Limb (tissue), 2 donors: ENCODE results near the gene PLB1.
A peak's percentile ranks its signal among the peaks of the same experiment; 100 is the strongest.

ENCODE experiments used
- DNase-seq, 2 donors: peaks; one replicate each; pipeline ENCODE4 v3.0.0-alpha.2; 2016; ENCODE audit errors: extremely low spot score in 2 of 2

Gene PLB1

DNA sequence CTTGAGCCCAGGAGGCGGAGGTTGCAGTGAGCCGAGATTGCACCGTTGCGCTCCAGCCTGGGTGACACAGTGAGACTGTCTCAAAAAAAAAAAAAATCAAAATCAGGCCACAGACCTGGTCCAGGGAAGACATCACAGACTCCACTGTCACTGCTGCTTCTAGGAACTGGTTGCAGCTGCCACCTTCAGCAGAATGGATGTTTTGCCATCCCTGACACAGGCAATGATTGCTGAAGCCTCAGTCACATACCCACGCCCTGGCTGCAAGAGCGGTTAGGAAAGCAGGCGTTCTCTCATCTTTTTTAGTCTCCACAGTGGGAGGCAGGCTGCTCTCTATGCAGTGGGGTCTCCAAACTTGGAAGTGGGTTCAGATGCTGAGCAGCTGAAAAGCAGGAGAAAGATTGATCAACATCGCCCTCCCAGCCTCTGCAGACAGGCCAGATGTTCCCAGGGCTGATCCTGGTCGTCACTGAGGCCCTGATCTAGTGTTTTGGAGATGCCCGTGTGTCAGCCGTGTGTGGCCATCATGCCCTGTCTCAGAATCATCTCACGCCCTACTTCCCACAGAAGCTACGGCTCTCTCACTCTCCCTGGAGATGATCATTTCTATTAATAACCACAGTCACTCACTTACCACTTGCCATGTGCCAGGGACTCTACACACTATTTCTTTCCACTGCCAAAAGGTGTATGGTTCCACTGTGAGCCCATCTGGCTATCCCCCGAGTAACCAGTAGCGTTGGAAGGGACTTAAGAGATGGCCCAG is 91.8 kb downstream of the PLB1 start:
- DNase-seq, result no peak

DNA sequence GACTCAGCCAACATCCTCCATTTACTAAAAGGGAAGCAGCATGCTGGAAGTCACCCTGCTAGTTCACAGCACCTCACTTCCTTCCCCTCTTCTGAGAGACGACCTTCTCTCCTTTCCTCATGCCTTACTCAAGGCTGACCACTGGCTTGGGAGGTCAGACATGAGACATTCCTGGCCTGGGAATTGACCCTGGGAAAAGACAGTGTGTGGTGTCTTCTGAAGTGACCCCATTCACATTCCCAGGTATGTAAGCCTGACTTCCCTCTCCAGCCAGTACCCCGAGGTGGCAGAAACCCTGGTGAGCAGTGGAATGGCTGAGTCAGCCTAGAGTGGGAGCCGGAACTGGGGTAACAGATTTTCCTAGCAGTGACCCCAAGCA is 92.4 kb downstream of the PLB1 start:
- DNase-seq, result no peak

DNA sequence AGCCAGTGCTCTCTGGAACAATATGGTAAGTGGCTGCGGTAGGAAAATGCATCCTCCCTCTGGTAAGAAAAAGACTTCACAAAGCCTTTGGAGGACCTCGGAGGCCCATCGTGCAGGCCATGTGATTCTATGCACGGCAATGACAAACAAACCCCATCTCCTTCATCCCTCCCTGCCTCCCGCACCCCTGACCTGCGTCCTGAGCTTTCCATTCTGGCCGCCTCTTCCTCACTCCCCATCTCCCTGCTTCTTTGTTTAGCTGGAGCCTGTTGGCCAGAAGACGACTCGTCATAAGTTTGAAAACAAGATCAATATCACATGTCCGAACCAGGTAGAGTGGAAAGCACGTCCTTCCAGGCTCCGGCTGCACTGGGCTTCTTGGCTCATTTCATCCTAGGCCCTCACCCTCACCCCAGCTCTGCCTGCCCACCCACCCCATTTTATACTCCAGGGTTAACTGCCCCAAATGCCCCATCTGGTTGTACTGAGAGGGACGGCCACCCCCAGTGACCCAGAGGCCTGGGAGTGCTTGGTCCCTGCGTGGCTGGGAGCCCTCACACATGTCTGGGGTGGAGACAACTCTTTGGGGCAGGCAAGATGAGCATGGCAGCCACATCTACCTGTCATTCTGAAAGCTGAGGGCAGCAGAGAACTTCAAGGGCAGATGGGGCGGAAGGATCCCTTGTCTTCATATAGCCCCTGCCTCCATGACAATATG is 94.0 kb downstream of the PLB1 start:
- no peak for DNase-seq

DNA sequence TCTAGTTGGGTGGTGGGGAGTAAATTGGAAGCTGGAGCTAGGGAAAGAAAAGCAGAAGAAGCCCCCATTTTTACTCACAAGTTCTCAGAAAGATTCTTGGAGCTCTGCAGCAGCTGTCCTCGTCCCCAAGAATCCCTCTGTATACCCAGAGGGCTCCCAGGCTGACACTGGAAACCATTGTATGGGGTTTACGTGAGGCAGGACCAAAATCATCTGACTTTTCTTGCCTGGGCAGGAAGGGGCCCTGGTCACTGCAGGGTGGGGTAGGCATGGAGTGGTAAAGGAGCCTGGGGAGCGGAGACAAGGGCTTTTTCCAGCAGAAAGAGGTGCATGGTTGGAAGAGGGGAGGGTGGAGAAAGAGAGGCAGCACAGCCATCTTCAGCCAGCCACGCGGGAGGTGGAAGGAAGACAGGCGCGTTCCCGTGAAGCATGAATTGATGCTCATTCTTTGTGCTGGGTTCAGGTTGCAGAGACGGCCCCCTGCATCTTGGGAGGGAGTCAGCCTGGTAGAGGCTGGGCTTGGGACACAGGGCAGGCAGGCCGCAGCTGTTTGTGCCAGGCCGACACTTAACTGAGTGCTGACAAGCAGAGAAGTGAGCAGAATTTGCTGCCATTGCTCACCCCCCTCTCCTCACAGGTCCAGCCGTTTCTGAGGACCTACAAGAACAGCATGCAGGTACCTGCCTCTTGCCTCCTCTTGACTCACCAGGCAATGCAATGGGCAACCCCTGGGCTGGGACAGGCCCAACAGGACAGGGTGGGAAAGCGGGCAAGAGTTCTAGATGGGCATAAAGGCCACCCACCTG is 94.8 kb downstream of the PLB1 start:
- DNase-seq, result no peak

DNA sequence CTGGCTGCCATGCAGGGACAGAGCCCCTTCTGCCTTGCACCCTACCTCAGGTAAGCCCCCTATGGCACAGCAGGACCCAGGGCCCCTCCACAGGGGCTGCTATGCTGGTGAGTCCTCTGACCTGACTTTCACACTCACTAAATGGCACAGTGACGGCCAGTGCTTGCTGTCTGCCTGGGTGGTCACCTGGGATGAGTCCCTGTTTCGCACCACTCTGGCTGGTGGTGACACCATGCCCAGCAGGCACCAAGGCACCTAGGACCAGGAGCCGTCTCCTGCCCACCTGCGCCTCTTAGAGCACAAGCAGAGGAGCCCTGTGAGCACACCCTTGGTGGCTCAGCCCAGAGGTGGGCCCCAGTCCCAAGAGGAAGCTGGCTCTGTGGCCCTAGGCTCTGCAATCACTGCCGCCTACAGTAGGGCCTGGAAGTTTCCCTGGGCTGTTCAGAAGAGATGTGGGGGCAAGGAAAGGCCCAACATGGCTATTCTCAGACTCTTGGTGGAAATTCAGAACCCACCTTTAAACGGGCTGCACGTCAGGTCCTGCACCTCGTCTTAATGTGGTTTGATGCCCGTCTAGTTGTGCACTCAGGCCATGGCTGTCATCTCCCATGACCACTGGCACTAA is 96.0 kb downstream of the PLB1 start:
- no peak for DNase-seq

DNA sequence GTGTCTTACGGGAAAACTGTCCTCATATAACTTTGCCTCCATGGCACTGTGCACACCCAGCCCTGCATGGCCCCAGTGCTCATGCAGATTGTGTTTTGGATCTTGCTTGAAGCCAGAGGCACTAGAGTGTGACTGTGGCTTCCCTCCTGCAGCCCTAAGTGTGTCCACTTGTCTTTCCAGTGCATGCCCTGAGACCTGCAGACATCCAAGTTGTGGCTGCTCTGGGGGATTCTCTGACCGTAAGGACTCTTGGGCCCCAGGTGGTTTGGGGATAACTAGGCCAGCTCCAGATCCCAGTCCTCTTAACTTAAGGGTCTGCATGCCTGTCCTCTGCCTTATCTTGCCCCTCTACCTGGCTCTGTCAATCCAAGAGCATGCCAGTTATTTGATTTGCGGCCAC is 96.6 kb downstream of the PLB1 start:
- no peak for DNase-seq

DNA sequence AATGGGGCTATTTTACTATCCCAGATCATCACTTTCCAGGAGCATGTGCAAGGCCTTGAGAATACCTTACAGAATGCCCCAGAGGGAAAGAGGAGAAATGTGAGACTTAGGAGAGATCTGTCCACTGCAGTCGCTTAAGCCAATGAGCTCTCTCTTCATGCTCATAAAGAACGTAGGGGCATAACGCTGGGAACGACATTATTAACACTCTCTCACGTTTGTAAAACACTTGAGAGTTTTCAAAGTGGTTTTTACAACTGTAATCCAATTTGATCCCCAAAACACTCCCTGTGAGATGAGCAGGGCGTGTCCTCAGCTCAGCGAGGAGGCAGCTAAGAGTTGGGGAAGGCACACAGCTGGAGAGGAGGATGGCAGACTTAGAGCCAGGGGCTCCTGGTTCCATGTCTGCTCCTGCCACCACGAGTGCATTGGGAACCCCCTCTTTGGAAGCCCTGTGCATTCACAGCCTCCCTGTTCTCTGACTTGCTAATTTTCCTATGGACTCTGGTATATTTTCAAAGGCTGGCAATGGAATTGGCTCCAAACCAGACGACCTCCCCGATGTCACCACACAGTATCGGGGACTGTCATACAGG is 97.4 kb downstream of the PLB1 start:
- DNase-seq, result no peak

DNA sequence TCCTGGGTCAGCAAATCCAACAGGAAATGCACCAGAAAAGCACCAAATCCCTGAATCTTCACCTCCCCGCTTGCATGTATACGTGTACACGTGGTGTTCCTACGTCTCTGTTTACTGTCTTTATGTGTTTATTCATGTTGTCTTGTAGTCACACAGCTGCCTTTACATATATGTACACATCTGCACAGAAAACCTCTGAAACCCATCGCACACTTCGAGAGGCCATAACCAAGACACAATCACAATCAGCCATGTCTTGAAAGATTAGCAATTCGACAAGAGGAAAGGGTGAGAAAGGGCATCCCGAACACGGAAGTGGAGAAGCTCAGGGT is 98.1 kb downstream of the PLB1 start:
- DNase-seq, result no peak

DNA sequence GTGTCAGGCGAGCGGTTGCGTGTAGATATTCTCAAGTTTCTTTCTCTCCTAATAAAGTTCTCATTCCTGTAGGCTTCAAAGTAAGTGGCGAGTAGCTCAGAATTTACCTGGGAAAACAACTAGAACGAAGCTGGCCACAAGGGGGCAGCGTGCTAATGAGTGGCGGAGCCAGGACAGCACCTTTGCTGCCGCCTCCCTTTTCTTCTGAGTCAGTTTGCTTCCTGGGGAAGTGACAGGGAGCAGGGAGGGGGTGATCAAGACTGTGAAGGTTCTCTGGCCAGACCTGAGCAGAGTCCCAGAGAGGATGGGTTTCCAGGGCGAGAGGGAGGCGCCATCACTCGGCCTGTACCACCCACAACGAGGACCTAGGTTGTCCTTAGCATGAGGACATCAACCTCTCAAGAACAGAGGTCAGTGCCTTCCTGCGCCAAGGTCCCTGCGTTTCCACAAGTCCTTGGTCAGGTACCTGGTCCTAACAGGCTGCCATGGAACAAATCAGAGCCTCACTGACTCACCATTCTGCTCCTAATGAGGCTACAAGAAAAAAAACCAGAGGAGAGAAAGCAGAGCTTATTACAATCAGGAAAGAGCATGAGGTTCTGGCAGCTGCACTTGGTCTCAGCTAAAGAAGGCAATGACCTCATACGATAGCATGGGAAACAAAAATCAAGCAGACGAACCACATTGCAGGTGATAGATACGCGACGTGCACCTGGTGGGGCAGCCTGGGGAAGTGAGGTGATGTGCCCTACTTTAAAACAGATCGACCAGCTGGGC is 98.7 kb downstream of the PLB1 start:
- DNase-seq, result peak; percentile 76 to 89

DNA sequence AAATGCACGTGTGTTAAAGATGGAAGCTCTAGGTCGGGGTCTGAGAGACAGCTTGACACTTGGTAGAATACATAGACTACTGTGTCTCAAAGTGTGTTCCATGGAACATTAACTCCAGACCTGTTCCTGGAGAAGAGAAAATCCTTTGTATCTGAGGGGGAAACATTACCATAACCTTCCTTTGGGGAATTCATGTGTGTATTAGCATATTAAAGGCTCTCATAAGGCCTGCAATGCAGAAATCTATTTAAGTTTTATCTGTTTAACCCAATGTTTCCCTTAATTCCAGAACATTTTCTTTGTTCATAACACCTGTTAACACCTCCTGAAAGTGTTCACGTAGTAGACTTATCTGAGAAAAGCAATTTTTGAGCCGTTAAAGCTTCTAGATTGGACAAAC is 99.5 kb downstream of the PLB1 start:
- no peak for DNase-seq

DNA sequence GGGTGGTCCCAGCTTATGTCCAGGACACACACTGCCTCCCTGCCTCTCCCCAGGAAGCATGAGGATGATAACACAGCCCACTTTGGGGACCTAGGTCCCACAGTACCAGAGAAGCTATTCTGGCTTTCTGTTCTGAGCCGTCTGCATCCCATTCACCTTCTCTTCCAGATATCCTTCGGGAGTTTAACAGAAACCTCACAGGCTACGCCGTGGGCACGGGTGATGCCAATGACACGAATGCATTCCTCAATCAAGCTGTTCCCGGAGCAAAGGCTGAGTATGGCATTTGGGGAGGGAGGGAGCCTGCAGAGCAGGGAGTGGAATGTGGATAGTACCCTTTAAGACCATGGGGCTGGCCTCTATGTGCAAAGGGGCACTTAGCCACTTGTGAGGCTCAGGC is 102.6 kb downstream of the PLB1 start:
- DNase-seq, result no peak

DNA sequence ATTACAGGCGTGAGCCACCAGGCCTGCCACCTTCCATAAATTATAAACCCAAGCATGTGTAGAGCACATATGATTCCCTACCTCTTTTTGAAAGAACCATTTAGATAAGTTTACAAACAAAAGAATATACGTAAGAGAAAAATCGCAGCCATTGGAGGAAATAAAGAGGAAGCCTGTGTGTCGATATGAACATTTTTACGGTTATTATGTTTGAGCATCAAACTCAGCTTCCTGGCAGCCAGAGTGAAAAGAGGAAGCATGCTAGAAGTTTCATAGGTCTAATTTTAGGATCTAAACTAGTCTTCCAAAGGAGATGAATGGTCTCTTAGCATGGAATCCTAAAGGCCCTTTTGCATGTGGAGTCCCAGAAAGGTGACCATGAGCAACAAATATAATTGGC is 104.3 kb downstream of the PLB1 start:
- no peak for DNase-seq

DNA sequence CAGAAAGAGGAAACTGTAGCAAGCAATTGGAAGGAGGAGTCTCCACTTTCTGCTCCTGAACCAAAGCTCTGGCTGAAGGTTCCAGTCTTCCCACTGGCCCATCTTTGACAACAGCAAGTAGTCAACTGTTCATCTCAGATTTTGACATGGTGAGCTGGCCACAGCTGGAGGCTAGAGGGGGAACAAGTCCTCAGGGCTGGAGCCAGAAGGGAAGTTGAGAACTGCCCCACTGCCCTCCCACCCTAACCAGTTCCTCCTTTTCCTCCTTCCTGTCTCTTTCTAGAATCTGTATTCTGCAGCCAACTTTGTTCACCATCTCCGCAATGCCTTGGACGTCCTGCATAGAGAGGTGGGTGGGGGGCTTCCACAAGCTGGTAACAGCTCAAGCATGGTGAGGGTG is 105.8 kb downstream of the PLB1 start:
- no peak for DNase-seq

DNA sequence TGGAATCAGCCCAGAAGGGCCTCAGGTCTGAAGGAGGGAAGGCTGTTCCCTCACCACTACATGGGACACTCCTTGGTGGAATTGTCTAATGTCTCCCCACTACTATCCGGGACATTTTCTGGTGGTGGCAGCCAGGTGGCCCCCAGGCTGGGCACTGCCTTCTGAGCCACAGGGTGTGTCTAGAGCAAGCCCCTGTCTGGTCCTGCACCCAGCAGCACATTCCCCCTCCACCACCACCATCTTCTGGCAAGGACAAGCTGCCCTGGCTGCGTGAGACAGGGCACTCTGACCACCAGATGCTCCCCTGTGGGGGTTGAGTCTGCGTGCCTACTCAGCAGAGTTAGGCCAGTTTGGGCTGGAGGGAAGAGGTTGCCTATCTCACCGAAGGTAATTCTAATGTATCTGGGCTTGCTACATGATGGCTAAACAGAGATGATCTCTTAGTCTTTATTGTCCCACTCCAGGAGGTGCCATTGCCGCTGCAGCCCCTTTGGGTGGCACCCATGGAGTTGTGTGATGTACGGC is 106.3 kb downstream of the PLB1 start:
- no peak for DNase-seq

DNA sequence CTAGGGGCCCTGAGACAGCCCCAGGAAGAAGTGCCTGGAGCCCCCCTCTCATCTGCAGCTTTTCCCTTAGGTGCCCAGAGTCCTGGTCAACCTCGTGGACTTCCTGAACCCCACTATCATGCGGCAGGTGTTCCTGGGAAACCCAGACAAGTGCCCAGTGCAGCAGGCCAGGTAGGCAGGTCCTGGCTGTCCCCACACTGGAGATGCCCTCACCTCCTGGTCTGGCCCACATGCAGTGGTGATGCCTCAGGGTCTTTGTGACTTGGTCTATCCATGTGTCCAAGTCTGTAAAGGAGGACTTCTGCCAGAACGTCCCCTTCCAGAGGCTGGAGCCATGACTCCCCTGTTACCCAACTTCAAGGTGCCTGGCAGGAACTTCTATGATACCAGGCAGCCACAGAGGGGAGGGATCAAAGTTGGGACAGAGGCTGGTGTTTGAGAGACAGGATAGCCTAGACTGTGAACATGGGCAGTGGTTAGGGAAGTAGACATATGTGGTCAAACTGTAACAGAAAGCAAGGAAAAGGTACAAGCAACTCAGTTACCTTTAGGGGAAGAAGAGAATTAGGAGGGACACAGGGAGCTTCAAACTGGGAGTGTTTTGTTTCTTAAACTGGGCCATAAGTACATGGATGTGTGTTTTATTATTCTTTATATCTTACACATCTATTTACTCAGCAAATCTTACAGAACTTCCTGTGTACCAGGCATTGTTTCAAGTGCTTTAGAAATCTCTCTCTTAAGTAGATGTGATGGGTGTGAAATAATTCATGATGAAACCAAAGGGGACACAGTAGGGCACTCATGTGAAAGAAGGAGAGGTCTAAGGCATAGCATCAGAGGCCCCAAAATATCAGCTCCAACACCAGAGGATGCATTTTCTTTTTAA is 107.1 kb downstream of the PLB1 start:
- DNase-seq, result no peak

DNA sequence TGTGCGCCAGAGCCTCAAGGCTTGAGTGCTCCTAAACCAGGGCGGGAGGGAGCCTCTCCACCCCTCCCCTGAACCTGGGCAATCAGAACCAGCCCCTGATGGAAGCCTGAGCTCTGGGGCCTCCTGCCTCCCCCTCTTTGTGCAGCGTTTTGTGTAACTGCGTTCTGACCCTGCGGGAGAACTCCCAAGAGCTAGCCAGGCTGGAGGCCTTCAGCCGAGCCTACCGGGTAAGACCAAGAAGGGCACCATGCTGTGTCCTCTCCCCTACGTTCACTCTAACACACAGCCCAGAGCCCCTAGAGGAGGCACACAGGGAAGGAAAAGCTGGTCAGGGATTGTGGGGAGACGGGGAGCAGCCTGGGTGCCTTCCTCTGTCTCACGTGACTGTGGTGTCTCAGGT is 108.0 kb downstream of the PLB1 start:
- no peak for DNase-seq

DNA sequence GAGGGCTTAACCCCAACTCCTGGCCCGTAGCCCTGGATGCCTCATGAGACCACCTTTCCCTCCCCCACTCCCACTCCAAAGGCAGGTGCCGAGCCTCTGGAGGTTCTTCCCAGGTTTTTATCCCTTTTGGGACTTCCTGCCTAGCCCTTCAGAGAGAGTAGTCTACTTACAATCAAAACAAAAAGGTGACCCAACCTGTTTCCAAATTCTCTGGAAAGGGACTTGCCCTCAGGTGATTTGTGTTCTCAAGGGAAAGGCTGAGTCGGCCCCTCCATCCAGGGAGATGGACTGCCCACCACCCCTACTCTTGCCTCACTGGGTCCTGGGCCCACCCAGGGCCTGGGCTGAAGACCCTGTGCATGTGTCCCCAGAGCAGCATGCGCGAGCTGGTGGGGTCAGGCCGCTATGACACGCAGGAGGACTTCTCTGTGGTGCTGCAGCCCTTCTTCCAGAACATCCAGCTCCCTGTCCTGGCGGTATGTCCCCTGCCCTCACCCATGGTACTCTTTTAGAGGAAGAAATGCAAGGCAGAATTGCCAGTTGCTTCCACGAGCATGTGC is 108.5 kb downstream of the PLB1 start:
- DNase-seq, result no peak

DNA sequence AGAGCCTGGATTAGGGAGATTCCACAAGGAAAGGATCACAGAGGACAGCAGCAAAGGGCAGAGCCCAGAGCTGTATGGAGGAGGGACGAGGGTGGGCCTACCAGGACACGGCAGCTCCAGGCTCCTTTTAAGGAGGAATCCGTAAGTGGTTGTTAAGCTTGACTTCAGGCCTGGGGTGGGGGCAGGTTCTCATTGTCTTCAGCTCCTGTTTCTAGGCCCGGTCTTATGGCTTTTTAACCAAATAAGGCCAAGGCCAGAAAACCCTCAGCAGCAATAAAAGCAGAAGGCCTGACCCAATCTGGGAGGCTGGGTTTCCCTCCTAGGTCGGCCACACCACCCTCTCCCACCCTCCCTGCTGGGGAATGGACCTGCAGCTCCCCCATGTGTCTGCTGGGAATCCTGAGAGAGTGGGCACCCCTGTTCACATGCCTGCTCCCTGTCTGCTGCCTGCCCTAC is 111.2 kb downstream of the PLB1 start:
- no peak for DNase-seq
